Adrenal gland (tissue), 12 donors: ENCODE data around the gene SLC47A1. TPM values are rescaled to one million over a fixed set of nuclear protein-coding genes. Genes with fewer than 3 reads are reported as not detected.

Source experiments
- DNase-seq, 7 donors: peaks; one replicate each; pipeline ENCODE4 v3.0.0-alpha.2; 2019 to 2020
- H3K27ac ChIP-seq, 5 donors: fragments of 200-600 bp; sonication (generic) in 4 of 5; 1 replicate in 3 of 5; 2 replicates in 2 of 5; pipeline versions ENCODE4 v1.5.1 to v1.8.0; 2016 to 2020; ENCODE audit warnings: mild to moderate bottlenecking in 1 of 5
- H3K27me3 ChIP-seq: fragments of 200-600 bp; 2 replicates; pipeline ENCODE4 v1.8.0; 2021
- H3K36me3 ChIP-seq, 2 donors: fragments of 200-600 bp; replicated peaks in 1 of 2; 1 replicate in 1 of 2; 2 replicates in 1 of 2; pipeline versions ENCODE4 v1.5.1 to v1.8.0; 2018 to 2022
- H3K4me1 ChIP-seq, 2 donors: fragments of 200-600 bp; replicated peaks in 1 of 2; 1 replicate in 1 of 2; 2 replicates in 1 of 2; pipeline versions ENCODE4 v1.5.1 to v1.8.0; 2018 to 2021
- H3K4me3 ChIP-seq, 4 donors: fragments of 200-600 bp; sonication (generic) in 3 of 4; one replicate each; pipeline ENCODE4 v1.5.1; 2016 to 2018
- H3K9me3 ChIP-seq, 3 donors: fragments of 200-600 bp; sonication (generic) in 1 of 3; replicated peaks in 1 of 3; 1 replicate in 2 of 3; 2 replicates in 1 of 3; pipeline versions ENCODE4 v1.5.1 to v1.8.0; 2016 to 2021
- CTCF ChIP-seq, 6 experiments: fragments of 450-650 bp in 4 of 6; fragments of 200-600 bp in 2 of 6; sonication (generic) in 1 of 6; IDR thresholded peaks; 1 replicate in 5 of 6; 2 replicates in 1 of 6; pipeline versions ENCODE4 v1.5.1 to v1.8.0; 2016 to 2021; ENCODE audit warnings: antibody characterized with exemption in 6 of 6, mild to moderate bottlenecking in 2 of 6, moderate library complexity in 1 of 6
- POLR2A ChIP-seq, 2 donors: fragments of 450-650 bp; IDR thresholded peaks; one replicate each; pipeline ENCODE4 v1.6.1; 2017; ENCODE audit warnings: antibody characterized with exemption in 2 of 2, mild to moderate bottlenecking in 2 of 2, moderate library complexity in 1 of 2
- WGBS, 4 donors: extraction: QIAGEN DNeasy Blood & Tissue Kit in 2 of 4; methylation state at CpG; one replicate each; pipeline versions ENCODE4 v1.1.5 to v1.1.7; 2013 to 2017; 5-methylcytosine and 5-hydroxymethylcytosine counted together
- intact Hi-C, 2 donors: fragments of 100-400 bp; cut with DNase I; formaldehyde crosslinking; loops; one replicate each; pipeline versions ENCODE4 v1.14.1 to v1.15.0; 2022 to 2023
- polyA plus RNA-seq, 3 donors: library from polyadenylated mRNA; stranded (reverse); fragments of 200-250 nt in 2 of 3; fragments of 350-450 nt in 1 of 3; fragmentation: Illumina TruSeq in 1 of 3; extraction: RNeasy Lipid Tissue Mini Kit (QIAGEN cat#74804) in 1 of 3; gene quantifications; one replicate each; pipeline ENCODE4 v1.2.3, GENCODE V29; 2013 to 2014
- small RNA-seq, 2 donors: library from RNA; depleted of rRNA; stranded (forward); fragments of <200 nt; gene quantifications; one replicate each; pipeline ENCODE3, GENCODE V24; 2016
- total RNA-seq, 9 donors: library from RNA; depleted of rRNA in 4 of 9; stranded (reverse); fragments of >200 nt in 4 of 9; fragments of 120-200 nt in 1 of 9; fragmentation: NEBNext Ultra II Directional in 1 of 9; extraction: Animal tissue kit (Norgen Biotek cat#: 25700) in 1 of 9; gene quantifications; one replicate each; pipeline versions ENCODE4 v1.1.0 to v1.2.4, GENCODE V29; 2013 to 2023
- donor health status: healthy with polysubstance abuse.
- donor health status: Bipolar disorder and iron deficiency.
- donor health status: DM: yes; HTN: yes; CAD: no.
- donor health status: DM: no; HTN: no; CAD: no.
- donor health status: DM: no; HTN: no; CAD: no.
- donor health status: DM: yes; HTN: yes; CAD: no.

SLC47A1 gene
- total and polyA plus RNA-seq, 12 donors, result 90.1 to 630 (median 166) TPM

GRCh38 chr17:19626079-19626478, 92.4 kb downstream of the SLC47A1 start:
- TF ChIP-seq POLR2A (IDR thresholded peaks at IDR 0.05) (no peak), CTCF (IDR thresholded peaks at IDR 0.05) (no peak)
- intact Hi-C loops, result no loop called here
- no peak overlapping the region for H3K27ac ChIP-seq
- DNase-seq, result no peak
- no peak overlapping the region for H3K4me3 ChIP-seq
- H3K27me3 ChIP-seq, result no peaks in the 10 kb centered on the region
- H3K9me3 ChIP-seq, result no peaks in the 10 kb centered on the region
- no peaks in the 10 kb centered on the region for H3K36me3 ChIP-seq
- 96 to 99% (median 97%) methylated on average over 4 of the region's 4 CpGs for WGBS, 4 donors
- H3K4me1 ChIP-seq, result no peaks in the 10 kb centered on the region

Small RNAs within 50 kb of the gene (small RNA-seq; reads per million reads assigned to genes)
- gene AC025627.2 (0 reads per million in 2 donors), gene NMTRQ-TTG12-1 (0 reads per million in 2 donors)

Other genes with a start within 250 kb of the SLC47A1 start
- gene B9D1, start 171.1 kb upstream of the SLC47A1 start, total RNA-seq, result 10 to 100 TPM; 19.3 to 67.7 (median 29.1) TPM
- gene B9D1, start 171.1 kb upstream of the SLC47A1 start, polyA plus RNA-seq, result 10 to 100 TPM; 24.7 to 56.4 (median 37.2) TPM
- 100 to 1,000 TPM in 1 of 9 donors, 10 to 100 TPM in 7, 1 to 10 TPM in 1; 7.6 to 223 (median 46.8) TPM for gene MAPK7, start 155.4 kb upstream of the SLC47A1 start, total RNA-seq
- gene MAPK7, start 155.4 kb upstream of the SLC47A1 start, polyA plus RNA-seq, result 10 to 100 TPM; 22.6 to 41.3 (median 26.8) TPM
- gene MFAP4, start 146.7 kb upstream of the SLC47A1 start, total RNA-seq, result 10 to 100 TPM in 8 of 9 donors, 1 to 10 TPM in 1; 7.2 to 84.5 (median 29.5) TPM
- 10 to 100 TPM; 36.8 to 53.6 (median 40.1) TPM for gene MFAP4, start 146.7 kb upstream of the SLC47A1 start, polyA plus RNA-seq
- 1 to 10 TPM in 6 of 9 donors, under 1 TPM in 2, not detected in 1; 0.88 to 4.6 (median 1.8) TPM for gene RNF112, start 122.6 kb upstream of the SLC47A1 start, total RNA-seq
- 10 to 100 TPM in 1 of 3 donors, 1 to 10 TPM in 2; 2.8 to 35.6 (median 6.4) TPM for gene RNF112, start 122.6 kb upstream of the SLC47A1 start, polyA plus RNA-seq
- gene ALDH3A2, start 114.9 kb downstream of the SLC47A1 start, total RNA-seq, result 1,000 to 10,000 TPM in 1 of 9 donors, 100 to 1,000 TPM in 8; 312 to 1,009 (median 470) TPM
- 100 to 1,000 TPM in 2 of 3 donors, 10 to 100 TPM in 1; 99.1 to 951 (median 170) TPM for gene ALDH3A2, start 114.9 kb downstream of the SLC47A1 start, polyA plus RNA-seq
- 1 to 10 TPM in 1 of 9 donors, under 1 TPM in 2, not detected in 6; 0.28 to 1.3 (median 0.36) TPM for gene SLC47A2, start 182.7 kb downstream of the SLC47A1 start, total RNA-seq
- under 1 TPM in 1 of 3 donors, not detected in 2; 0.10 TPM for gene SLC47A2, start 182.7 kb downstream of the SLC47A1 start, polyA plus RNA-seq
- gene ALDH3A1, start 214.4 kb downstream of the SLC47A1 start, total RNA-seq, result 1 to 10 TPM in 6 of 9 donors, under 1 TPM in 2, not detected in 1; 0.17 to 4.0 (median 2.0) TPM
- gene ALDH3A1, start 214.4 kb downstream of the SLC47A1 start, polyA plus RNA-seq, result under 1 TPM; 0.09 to 0.98 (median 0.56) TPM